GM19025 (cell line): ENCODE data around the gene SLX1B.
A peak's percentile ranks its signal among the peaks of the same experiment; 100 is the strongest.
"Not testable (repeated sequence)": the region's sequence is repeated elsewhere in the genome, so short reads cannot be mapped to it uniquely, and the experiment has no call there.

Experiments used
- ATAC-seq: cut with Tn5 transposase; IDR thresholded peaks from one replicate; pipeline ENCODE4 v1.9.1; 2021; ENCODE audit warnings: mild to moderate bottlenecking, low read depth, moderate library complexity; ENCODE audit not compliant: unreplicated experiment

The SLX1B gene

GRCh38 chr16:29454269-29454668 lies at the start of gene SLX1B, which contains the start of gene BOLA2:
Gene SLX1B, plus strand, starts transcription at chr16:29454533.
Gene BOLA2, minus strand, starts transcription at chr16:29454351. Its CDS starts 98 bp downstream, at chr16:29454253.
- peak; percentile 81 for ATAC-seq

GRCh38 chr16:29405249-29405648 lies 49.1 kb upstream of the SLX1B start:
- ATAC-seq = not testable (repeated sequence)

- not testable (repeated sequence) for ATAC-seq
Observed at GRCh38 chr16:29423587-29423986, 30.7 kb upstream of the SLX1B start.

GRCh38 chr16:29425390-29425789 lies 28.9 kb upstream of the SLX1B start:
- not testable (repeated sequence) for ATAC-seq

- ATAC-seq = not testable (repeated sequence)
Observed at GRCh38 chr16:29453754-29454153, 579 bp upstream of the SLX1B start.

GRCh38 chr16:29454828-29455227 lies 495 bp downstream of the SLX1B start:
- ATAC-seq = peak; percentile 51

GRCh38 chr16:29457660-29458059 lies 3.3 kb downstream of the SLX1B start:
- ATAC-seq = not testable (repeated sequence)

- ATAC-seq = not testable (repeated sequence)
Observed at GRCh38 chr16:29459706-29460646, 5.6 kb downstream of the SLX1B start, which contains the start of gene SULT1A4. Gene SULT1A4, plus strand, starts transcription at chr16:29459913. Its CDS starts 1,473 bp downstream, at chr16:29461386.

GRCh38 chr16:29460647-29461030 lies 6.3 kb downstream of the SLX1B start:
- ATAC-seq = not testable (repeated sequence)

GRCh38 chr16:29465985-29466824 lies 11.9 kb downstream of the SLX1B start:
- not testable (repeated sequence) for ATAC-seq

GRCh38 chr16:29466904-29467303 lies 12.6 kb downstream of the SLX1B start:
- not testable (repeated sequence) for ATAC-seq

- not testable (repeated sequence) for ATAC-seq
Observed at GRCh38 chr16:29467654-29468366, 13.5 kb downstream of the SLX1B start.

- not testable (repeated sequence) for ATAC-seq
Observed at GRCh38 chr16:29469660-29470059, 15.3 kb downstream of the SLX1B start.

GRCh38 chr16:29472065-29472464 lies 17.7 kb downstream of the SLX1B start:
- ATAC-seq = not testable (repeated sequence)

- ATAC-seq = not testable (repeated sequence)
Observed at GRCh38 chr16:29482276-29482675, 27.9 kb downstream of the SLX1B start.

GRCh38 chr16:29506308-29506707 lies 52.0 kb downstream of the SLX1B start, which contains the start of gene NPIPB12:
Gene NPIPB12, minus strand, starts transcription at chr16:29506408.
- not testable (repeated sequence) for ATAC-seq
